HCT116 (cell line): ENCODE results near the gene GGT7. TPM values are rescaled to one million over a fixed set of nuclear protein-coding genes. Genes with fewer than 3 reads are reported as not detected.
"Not testable (repeated sequence)": the region's sequence is repeated elsewhere in the genome, so short reads cannot be mapped to it uniquely, and the experiment has no call there.

Source experiments
- ATAC-seq: fragments of 200-7000 bp; cut with Tn5 transposase; 2 replicates; pipeline ENCODE4 v1.9.1; 2020; ENCODE audit warnings: mild to moderate bottlenecking, moderate library complexity
- BruUV-seq: library from RNA; stranded (reverse); fragments of 400-500 nt; replicated peaks from 2 replicates; lab custom pipeline; 2021; lab: Mats Ljungman, UMichigan
- CTCF ChIA-PET: fragments of 300-600 bp; sonication (Branson Sonifier 250); formaldehyde crosslinking; loops from one replicate; lab custom pipeline; 2021; ENCODE audit warnings: antibody characterized with exemption; lab: Charles Lee
- POLR2A ChIA-PET: fragments of 300-600, 350-600 bp; sonication (Branson Sonifier 250); formaldehyde crosslinking; loops from one replicate; lab custom pipeline; 2021; ENCODE audit warnings: antibody characterized with exemption; lab: Charles Lee
- RAD21 ChIA-PET, 2 experiments: fragments of 300-600 bp; sonication (Branson Sonifier 250); formaldehyde crosslinking; loops; one replicate each; lab custom pipeline; 2023; ENCODE audit warnings: low total read pairs in 2 of 2; ENCODE audit not compliant: uncharacterized antibody in 2 of 2, unreplicated experiment in 2 of 2, low non-redundant PET in 1 of 2; lab: Charles Lee
- DNase-seq: peaks from one replicate; pipeline ENCODE4 v3.0.0-alpha.2; 2010; ENCODE audit warnings: low read depth, low spot score
- H2AFZ ChIP-seq: fragments of 200-600 bp; shearing (Covaris generic), sonication (generic); 2 replicates; pipeline ENCODE4 v1.6.1; 2017; ENCODE audit warnings: low read depth, mixed run types, mixed read lengths, antibody characterized with exemption, low read length; ENCODE audit not compliant: poor library complexity, severe bottlenecking
- H3K27ac ChIP-seq: 2 replicates; pipeline ENCODE4 v1.5.1; 2012; ENCODE audit warnings: low read depth, low read length
- H3K27me3 ChIP-seq: fragments of 200-600 bp; sonication (generic); 2 replicates; pipeline ENCODE4 v1.6.1; 2016; ENCODE audit warnings: mixed run types, low read length, mixed read lengths; ENCODE audit not compliant: insufficient read depth
- H3K36me3 ChIP-seq, 2 experiments: fragments of 200-500 bp in 1 of 2; fragments of 200-600 bp in 1 of 2; sonication (Bioruptor generic) in 1 of 2; sonication (generic) in 1 of 2; 2 replicates each; pipeline versions ENCODE4 v1.5.1 to v1.6.1; 2014 to 2016; ENCODE audit warnings: low read length in 2 of 2, inconsistent platforms in 1 of 2, mixed read lengths in 1 of 2, mixed run types in 1 of 2; ENCODE audit not compliant: insufficient read depth in 2 of 2, control insufficient read depth in 1 of 2
- H3K4me1 ChIP-seq, 2 experiments: fragments of 200-600 bp in 1 of 2; sonication (generic) in 1 of 2; 2 replicates each; pipeline versions ENCODE4 v1.5.1 to v1.6.1; 2012 to 2017; ENCODE audit warnings: low read length in 2 of 2, inconsistent platforms in 1 of 2, mild to moderate bottlenecking in 1 of 2, mixed read lengths in 1 of 2, mixed run types in 1 of 2, moderate library complexity in 1 of 2; ENCODE audit not compliant: insufficient read depth in 2 of 2, control insufficient read depth in 1 of 2
- H3K4me2 ChIP-seq: fragments of 200-600 bp; sonication (generic); 2 replicates; pipeline ENCODE4 v1.6.1; 2017; ENCODE audit warnings: mixed run types, low read length, mixed read lengths
- H3K4me3 ChIP-seq, 2 experiments: fragments of 200-600 bp in 1 of 2; sonication (generic) in 1 of 2; replicated peaks in 1 of 2; 2 replicates each; pipeline ENCODE4 v1.5.1; 2011 to 2016; ENCODE audit warnings: low read length in 2 of 2, control low read depth in 1 of 2, low read depth in 1 of 2, mild to moderate bottlenecking in 1 of 2, mixed read lengths in 1 of 2, mixed run types in 1 of 2
- H3K79me2 ChIP-seq: fragments of 200-600 bp; sonication (generic); 2 replicates; pipeline ENCODE4 v1.6.1; 2017; ENCODE audit warnings: mild to moderate bottlenecking, mixed run types, low read length, moderate library complexity, mixed read lengths; ENCODE audit not compliant: insufficient read depth
- H3K9ac ChIP-seq: fragments of 200-600 bp; sonication (generic); 2 replicates; pipeline ENCODE4 v1.6.1; 2016; ENCODE audit warnings: low read length, mixed read lengths
- H3K9me2 ChIP-seq: fragments of 200-600 bp; sonication (generic), shearing (Covaris generic); 2 replicates; pipeline ENCODE4 v1.6.1; 2017; ENCODE audit warnings: mixed run types, mild to moderate bottlenecking, moderate library complexity; ENCODE audit not compliant: insufficient read depth
- H3K9me3 ChIP-seq, 2 experiments: fragments of 200-500 bp in 1 of 2; fragments of 200-600 bp in 1 of 2; sonication (Bioruptor generic) in 1 of 2; sonication (generic) in 1 of 2; 2 replicates each; pipeline ENCODE4 v1.6.1; 2014 to 2017; ENCODE audit warnings: low read length in 2 of 2, mixed read lengths in 2 of 2, inconsistent platforms in 1 of 2, low read depth in 1 of 2, mild to moderate bottlenecking in 1 of 2, mixed run types in 1 of 2, moderate library complexity in 1 of 2; ENCODE audit not compliant: control insufficient read depth in 1 of 2, insufficient read depth in 1 of 2
- H4K20me1 ChIP-seq: fragments of 200-600 bp; sonication (generic), shearing (Covaris generic); 2 replicates; pipeline ENCODE4 v1.6.1; 2017; ENCODE audit warnings: mixed run types, mild to moderate bottlenecking, moderate library complexity; ENCODE audit not compliant: insufficient read depth
- CEBPB ChIP-seq: IDR thresholded peaks from 2 replicates; pipeline ENCODE4 v1.6.1; 2012; ENCODE audit warnings: low read depth
- EGR1 ChIP-seq: IDR thresholded peaks from 2 replicates; pipeline ENCODE4 v1.6.1; 2012; ENCODE audit warnings: low read depth
- TCF7L2 ChIP-seq: IDR thresholded peaks from 2 replicates; pipeline ENCODE4 v1.7.0; 2011; ENCODE audit warnings: borderline replicate concordance, inconsistent platforms; ENCODE audit not compliant: insufficient read depth, insufficient read length; ENCODE audit errors: extremely low read depth
- YY1 ChIP-seq: IDR thresholded peaks from 2 replicates; pipeline ENCODE4 v1.6.1; 2011; ENCODE audit warnings: low read length, low read depth, moderate library complexity, mild to moderate bottlenecking; ENCODE audit not compliant: insufficient replicate concordance; ENCODE audit errors: extremely low read depth
- ZBTB33 ChIP-seq: IDR thresholded peaks from 2 replicates; pipeline ENCODE4 v1.6.1; 2011; ENCODE audit warnings: mild to moderate bottlenecking, low read length, moderate library complexity; ENCODE audit not compliant: insufficient replicate concordance; ENCODE audit errors: extremely low read depth
- ZFX ChIP-seq: fragments of 450-650 bp; IDR thresholded peaks from 2 replicates; pipeline ENCODE4 v1.6.1; 2017
- intact Hi-C: fragments of 100-400 bp; cut with micrococcal nuclease; formaldehyde crosslinking; loops from 2 replicates; pipeline ENCODE4 v1.10.0; 2022
- total RNA-seq: library from RNA; stranded (reverse); gene quantifications from one replicate; pipeline ENCODE4 v1.2.1, GENCODE V29; 2021; ENCODE audit not compliant: unreplicated experiment
- TF ChIP-seq, protein P1 (sequence below): IDR thresholded peaks from 2 replicates; pipeline ENCODE4 v1.6.1; 2012

The GGT7 gene
- total RNA-seq, 1 experiment from 2014 or later, result 9.4 TPM

GRCh38 chr20:34808583-34808982 lies 64.1 kb downstream of the GGT7 start:
- no peaks in the 10 kb centered on the region for H4K20me1 ChIP-seq
- no peaks in the 10 kb centered on the region for H3K36me3 ChIP-seq
- no peak overlapping the region for H3K27ac ChIP-seq
- TF ChIP-seq CEBPB, result no peak
- no peak for TF ChIP-seq ZBTB33
- no peak for TF ChIP-seq YY1
- TF ChIP-seq, protein P1, sequence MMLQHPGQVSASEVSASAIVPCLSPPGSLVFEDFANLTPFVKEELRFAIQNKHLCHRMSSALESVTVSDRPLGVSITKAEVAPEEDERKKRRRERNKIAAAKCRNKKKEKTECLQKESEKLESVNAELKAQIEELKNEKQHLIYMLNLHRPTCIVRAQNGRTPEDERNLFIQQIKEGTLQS, result no peak
- TF ChIP-seq EGR1, result no peak
- TF ChIP-seq ZFX, result no peak
- TF ChIP-seq TCF7L2, result no peak
- no peaks in the 10 kb centered on the region for H3K9me3 ChIP-seq
- no peak overlapping the region for H2AFZ ChIP-seq
- POLR2A ChIA-PET, result no interaction called here
- CTCF ChIA-PET, result no interaction called here
- H3K9ac ChIP-seq, result no peak overlapping the region
- no peak for DNase-seq
- no TSS peak for BruUV-seq
- no peak overlapping the region for H3K4me2 ChIP-seq
- H3K9me2 ChIP-seq, result no peaks in the 10 kb centered on the region
- intact Hi-C loops, result no loop called here
- no peak overlapping the region for H3K4me3 ChIP-seq
- H3K79me2 ChIP-seq, result peaks cover 66% of the 10 kb centered on the region
- RAD21 ChIA-PET, result no interaction called here
- ATAC-seq, result no peak
- no peaks in the 10 kb centered on the region for H3K27me3 ChIP-seq
- H3K4me1 ChIP-seq, result peaks cover 0 to 4% of the 10 kb centered on the region in 2 experiments; a peak in 2 of 4 replicates

DNA sequence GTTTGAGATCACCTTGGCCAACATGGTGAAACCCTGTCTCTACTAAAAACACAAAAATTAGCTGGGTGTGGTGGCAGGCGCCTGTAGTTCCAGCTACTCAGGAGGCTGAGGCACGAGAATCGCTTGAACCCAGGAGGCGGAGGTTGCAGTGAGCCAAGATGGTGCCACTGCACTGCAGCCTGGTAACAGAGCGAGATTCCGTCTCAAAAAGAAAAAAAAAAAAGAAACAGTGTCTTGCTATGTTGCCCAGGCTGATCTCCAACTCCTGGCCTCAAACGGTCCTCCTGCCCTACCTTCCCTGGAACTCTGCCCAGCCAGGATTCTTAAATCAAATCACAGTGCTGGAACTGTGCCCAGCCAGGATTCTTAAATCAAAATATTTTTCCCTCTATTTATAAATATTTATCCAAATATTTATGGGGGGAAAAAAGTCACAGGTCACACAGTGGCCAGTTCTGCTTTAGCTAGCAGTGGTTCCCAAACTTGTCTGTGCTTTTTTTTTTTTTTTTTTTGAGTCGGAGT lies 64.7 kb downstream of the GGT7 start:
- DNase-seq, H3K36me3 ChIP-seq, H3K9me3 ChIP-seq, ATAC-seq, H4K20me1 ChIP-seq, CTCF ChIA-PET, H3K4me2 ChIP-seq, H3K9ac ChIP-seq, H3K4me3 ChIP-seq, H3K27ac ChIP-seq, BruUV-seq, intact Hi-C loops, H2AFZ ChIP-seq, H3K27me3 ChIP-seq, POLR2A ChIA-PET, H3K9me2 ChIP-seq, RAD21 ChIA-PET: not testable (repeated sequence)
- Histone ChIP-seq H3K79me2 (peaks cover 62% of the 10 kb centered on the region), H3K4me1 (peaks cover 5 to 10% of the 10 kb centered on the region in 2 experiments)
